HUES6 (cell line): ENCODE results near the gene COL12A1.

Source experiments
- H3K27ac ChIP-seq: 2 replicates; pipeline ENCODE4 v1.7.0; 2013; ENCODE audit warnings: low read depth, mild to moderate bottlenecking, low read length, inconsistent platforms
- H3K27me3 ChIP-seq: 2 replicates; pipeline ENCODE4 v1.6.1; 2013; ENCODE audit warnings: low read length; ENCODE audit not compliant: control insufficient read depth, insufficient read depth
- H3K36me3 ChIP-seq: 2 replicates; pipeline ENCODE4 v1.6.1; 2013; ENCODE audit warnings: low read length; ENCODE audit not compliant: control insufficient read depth, insufficient read depth
- H3K4me1 ChIP-seq: 2 replicates; pipeline ENCODE4 v1.6.1; 2013; ENCODE audit warnings: low read length; ENCODE audit not compliant: control insufficient read depth, insufficient read depth
- H3K4me3 ChIP-seq: 2 replicates; pipeline ENCODE4 v1.5.1; 2013; ENCODE audit warnings: low read depth, low read length
- H3K9ac ChIP-seq: one replicate; pipeline ENCODE4 v1.6.1; 2013; ENCODE audit warnings: mild to moderate bottlenecking, low read length
- H3K9me3 ChIP-seq: 2 replicates; pipeline ENCODE4 v1.6.1; 2013; ENCODE audit warnings: low read depth, low read length; ENCODE audit not compliant: control insufficient read depth, insufficient read depth

Gene COL12A1

GRCh38 chr6:75155631-75156030 lies 50.2 kb downstream of the COL12A1 start:
- H3K27ac ChIP-seq = no peak overlapping the region
- H3K4me3 ChIP-seq = no peak overlapping the region
- no peaks in the 10 kb centered on the region for H3K9me3 ChIP-seq
- H3K36me3 ChIP-seq = no peaks in the 10 kb centered on the region
- peaks cover 4% of the 10 kb centered on the region; the same call in 1 of the 2 replicates for H3K4me1 ChIP-seq
- no peaks in the 10 kb centered on the region for H3K27me3 ChIP-seq
- no peak overlapping the region for H3K9ac ChIP-seq

GRCh38 chr6:75154973-75155372 lies 50.9 kb downstream of the COL12A1 start:
- Histone ChIP-seq H3K36me3 (no peaks in the 10 kb centered on the region), H3K27ac (no peak overlapping the region), H3K4me3 (no peak overlapping the region), H3K9me3 (no peaks in the 10 kb centered on the region), H3K27me3 (no peaks in the 10 kb centered on the region), H3K9ac (no peak overlapping the region), H3K4me1 (no peaks in the 10 kb centered on the region; the same call in 1 of the 2 replicates)

- Histone ChIP-seq H3K36me3 (no peaks in the 10 kb centered on the region), H3K4me1 (no peaks in the 10 kb centered on the region), H3K9me3 (no peaks in the 10 kb centered on the region), H3K27ac (no peak overlapping the region), H3K9ac (no peak overlapping the region), H3K27me3 (no peaks in the 10 kb centered on the region), H3K4me3 (no peak overlapping the region)
Observed at GRCh38 chr6:75150685-75151412, 55.0 kb downstream of the COL12A1 start.

GRCh38 chr6:75149696-75150095 lies 56.2 kb downstream of the COL12A1 start:
- no peaks in the 10 kb centered on the region for H3K4me1 ChIP-seq
- no peak overlapping the region for H3K4me3 ChIP-seq
- H3K27me3 ChIP-seq = no peaks in the 10 kb centered on the region
- H3K27ac ChIP-seq = no peak overlapping the region
- H3K9me3 ChIP-seq = no peaks in the 10 kb centered on the region
- H3K9ac ChIP-seq = no peak overlapping the region
- no peaks in the 10 kb centered on the region for H3K36me3 ChIP-seq

GRCh38 chr6:75149240-75149639 lies 56.6 kb downstream of the COL12A1 start:
- Histone ChIP-seq H3K27me3 (no peaks in the 10 kb centered on the region), H3K9me3 (no peaks in the 10 kb centered on the region), H3K9ac (no peak overlapping the region), H3K4me3 (no peak overlapping the region), H3K4me1 (no peaks in the 10 kb centered on the region), H3K27ac (no peak overlapping the region), H3K36me3 (no peaks in the 10 kb centered on the region)

- Histone ChIP-seq H3K4me3 (no peak overlapping the region), H3K4me1 (no peaks in the 10 kb centered on the region), H3K36me3 (no peaks in the 10 kb centered on the region), H3K27me3 (no peaks in the 10 kb centered on the region), H3K9ac (no peak overlapping the region), H3K27ac (no peak overlapping the region), H3K9me3 (no peaks in the 10 kb centered on the region)
Observed at GRCh38 chr6:75147512-75147911, 58.3 kb downstream of the COL12A1 start.

GRCh38 chr6:75145976-75146375 lies 59.9 kb downstream of the COL12A1 start:
- no peaks in the 10 kb centered on the region for H3K36me3 ChIP-seq
- no peaks in the 10 kb centered on the region for H3K4me1 ChIP-seq
- H3K9me3 ChIP-seq = no peaks in the 10 kb centered on the region
- H3K4me3 ChIP-seq = no peak overlapping the region
- no peak overlapping the region for H3K27ac ChIP-seq
- no peak overlapping the region for H3K9ac ChIP-seq
- no peaks in the 10 kb centered on the region for H3K27me3 ChIP-seq

- no peaks in the 10 kb centered on the region for H3K9me3 ChIP-seq
- H3K36me3 ChIP-seq = no peaks in the 10 kb centered on the region
- no peak overlapping the region for H3K27ac ChIP-seq
- H3K9ac ChIP-seq = no peak overlapping the region
- no peaks in the 10 kb centered on the region for H3K27me3 ChIP-seq
- no peaks in the 10 kb centered on the region for H3K4me1 ChIP-seq
- no peak overlapping the region for H3K4me3 ChIP-seq
Observed at GRCh38 chr6:75145211-75145610, 60.6 kb downstream of the COL12A1 start.

GRCh38 chr6:75144386-75144785 lies 61.5 kb downstream of the COL12A1 start:
- no peaks in the 10 kb centered on the region for H3K27me3 ChIP-seq
- H3K9ac ChIP-seq = no peak overlapping the region
- no peaks in the 10 kb centered on the region for H3K4me1 ChIP-seq
- H3K9me3 ChIP-seq = no peaks in the 10 kb centered on the region
- H3K36me3 ChIP-seq = no peaks in the 10 kb centered on the region
- no peak overlapping the region for H3K4me3 ChIP-seq
- no peak overlapping the region for H3K27ac ChIP-seq

- H3K4me3 ChIP-seq = no peak overlapping the region
- H3K9me3 ChIP-seq = no peaks in the 10 kb centered on the region
- no peaks in the 10 kb centered on the region for H3K27me3 ChIP-seq
- no peaks in the 10 kb centered on the region for H3K4me1 ChIP-seq
- no peak overlapping the region for H3K9ac ChIP-seq
- H3K36me3 ChIP-seq = no peaks in the 10 kb centered on the region
- no peak overlapping the region for H3K27ac ChIP-seq
Observed at GRCh38 chr6:75143191-75143590, 62.7 kb downstream of the COL12A1 start.

GRCh38 chr6:75142721-75143120 lies 63.1 kb downstream of the COL12A1 start:
- Histone ChIP-seq H3K27me3 (no peaks in the 10 kb centered on the region), H3K36me3 (no peaks in the 10 kb centered on the region), H3K9me3 (no peaks in the 10 kb centered on the region), H3K9ac (no peak overlapping the region), H3K4me3 (no peak overlapping the region), H3K27ac (no peak overlapping the region), H3K4me1 (no peaks in the 10 kb centered on the region)
